K562 (cell line): ENCODE results near the gene MPV17L. TPM values are rescaled to one million over a fixed set of nuclear protein-coding genes. Genes with fewer than 3 reads are reported as not detected.

Experiments used
- ATAC-seq: fragments of 200-7000 bp; cut with Tn5 transposase; 3 replicates; pipeline ENCODE4 v1.9.1; 2020; ENCODE audit warnings: moderate library complexity
- BruUV-seq: library from RNA; stranded (reverse); fragments of 400-500 nt; replicated peaks from 2 replicates; lab custom pipeline; 2021; lab: Mats Ljungman, UMichigan
- CTCF ChIA-PET: fragments of 300-600 bp; formaldehyde crosslinking; extraction: SDS; loops from one replicate; lab custom pipeline; 2021; ENCODE audit warnings: low intra/inter-chr PET ratio; lab: Yijun Ruan, JAX
- POLR2A ChIA-PET: fragments of 300-600, 350-650 bp; sonication (Branson Sonifier 250); formaldehyde crosslinking; extraction: SDS; loops from one replicate; lab custom pipeline; 2021; ENCODE audit warnings: antibody characterized with exemption, inconsistent platforms; lab: Yijun Ruan, JAX
- DNase-seq, 4 experiments: peaks; one replicate each; pipeline versions ENCODE4 v3.0.0 to v3.0.0-alpha.2; 2011 to 2018; ENCODE audit warnings: low spot score in 3 of 4, mixed read lengths in 3 of 4; ENCODE audit errors: extremely low read depth in 1 of 4
- FAIRE-seq: peaks from 2 replicates; lab custom pipeline; 2011; peaks lifted over from hg19 to GRCh38; lab: Jason Lieb, UNC
- H2AFZ ChIP-seq: 2 replicates; pipeline ENCODE4 v1.6.0; 2011; ENCODE audit warnings: low read depth, low read length, control low read depth, inconsistent platforms
- H3K27ac ChIP-seq: fragments of 200-600 bp; 3 replicates; pipeline ENCODE4 v1.8.0; 2011; ENCODE audit warnings: low read depth, mild to moderate bottlenecking, control low read depth, inconsistent platforms, low read length, moderate library complexity, mixed read lengths; ENCODE audit errors: extremely low read depth
- H3K27me3 ChIP-seq, 2 experiments: fragments of 300-600 bp in 1 of 2; 2 replicates in 1 of 2; 3 replicates in 1 of 2; pipeline versions ENCODE4 v1.6.0 to v1.8.0; 2011; ENCODE audit warnings: inconsistent platforms in 2 of 2, low read length in 2 of 2, mild to moderate bottlenecking in 1 of 2, mixed read lengths in 1 of 2, moderate library complexity in 1 of 2; ENCODE audit not compliant: control insufficient read depth in 2 of 2, insufficient read depth in 2 of 2
- H3K36me3 ChIP-seq: fragments of 300-600 bp; 3 replicates; pipeline ENCODE4 v1.8.0; 2011; ENCODE audit warnings: mild to moderate bottlenecking, low read length, inconsistent platforms; ENCODE audit not compliant: control insufficient read depth, insufficient read depth
- H3K4me1 ChIP-seq, 2 experiments: fragments of 200-600 bp in 1 of 2; replicated peaks in 1 of 2; 2 replicates in 1 of 2; 3 replicates in 1 of 2; pipeline versions ENCODE4 v1.5.1 to v1.8.0; 2011; ENCODE audit warnings: inconsistent platforms in 2 of 2, low read length in 2 of 2, mild to moderate bottlenecking in 1 of 2, mixed read lengths in 1 of 2, moderate library complexity in 1 of 2; ENCODE audit not compliant: control insufficient read depth in 2 of 2, insufficient read depth in 2 of 2
- H3K4me2 ChIP-seq: 2 replicates; pipeline ENCODE4 v1.6.1; 2011; ENCODE audit warnings: low read length, control low read depth, inconsistent platforms, mixed read lengths; ENCODE audit not compliant: insufficient read depth
- H3K4me3 ChIP-seq: fragments of 200-600 bp; sonication (generic), shearing (Covaris generic); 2 replicates; pipeline ENCODE4 v1.5.1; 2016; ENCODE audit warnings: control low read depth, inconsistent platforms
- H3K79me2 ChIP-seq: fragments of 200-600 bp; 3 replicates; pipeline ENCODE4 v1.8.0; 2011; ENCODE audit warnings: low read length, inconsistent platforms; ENCODE audit not compliant: control insufficient read depth, insufficient read depth
- H3K9ac ChIP-seq, 2 experiments: 2 replicates each; pipeline versions ENCODE4 v1.6.0 to v1.6.1; 2011; ENCODE audit warnings: low read depth in 2 of 2, low read length in 2 of 2, control low read depth in 1 of 2, inconsistent platforms in 1 of 2, mild to moderate bottlenecking in 1 of 2, mixed read lengths in 1 of 2; ENCODE audit not compliant: insufficient read depth in 1 of 2
- H3K9me1 ChIP-seq: one replicate; pipeline ENCODE4 v1.6.0; 2011; ENCODE audit warnings: inconsistent platforms, mild to moderate bottlenecking, low read length, moderate library complexity; ENCODE audit not compliant: control insufficient read depth, insufficient read depth
- H3K9me3 ChIP-seq: replicated peaks from 2 replicates; pipeline ENCODE4 v1.5.1; 2011; ENCODE audit warnings: low read depth, low read length, inconsistent platforms; ENCODE audit not compliant: control insufficient read depth, insufficient read depth
- H4K20me1 ChIP-seq: replicated peaks from 2 replicates; pipeline ENCODE4 v1.6.1; 2011; ENCODE audit warnings: low read length, inconsistent platforms, mixed read lengths; ENCODE audit not compliant: control insufficient read depth, insufficient read depth
- CAMTA2 ChIP-seq: fragments of 250-450 bp; sonication (Bioruptor Pico); conservative IDR thresholded peaks from 2 replicates; pipeline ENCODE4 v1.5.1; 2022
- GATAD2B ChIP-seq: fragments of 450-650 bp; IDR thresholded peaks from 2 replicates; pipeline ENCODE4 v1.6.1; 2017; ENCODE audit warnings: mild to moderate bottlenecking, borderline replicate concordance
- HDAC6 ChIP-seq: IDR thresholded peaks from 2 replicates; pipeline ENCODE4 v1.6.1; 2012; ENCODE audit warnings: low read depth, mild to moderate bottlenecking, control low read depth, inconsistent platforms, low read length, moderate library complexity
- HEY1 ChIP-seq: fragments of 250-450 bp; sonication (Bioruptor Pico); IDR thresholded peaks from 2 replicates; pipeline ENCODE4 v1.5.0; 2020; ENCODE audit warnings: mild to moderate bottlenecking, moderate library complexity, borderline replicate concordance
- HLTF ChIP-seq: fragments of 450-650 bp; IDR thresholded peaks from 2 replicates; pipeline ENCODE4 v1.6.1; 2016
- MTA2 ChIP-seq: fragments of 450-650 bp; IDR thresholded peaks from 2 replicates; pipeline ENCODE4 v1.6.1; 2016; ENCODE audit warnings: low read depth
- PCBP1 ChIP-seq: fragments of 200-400 bp; formaldehyde crosslinking; IDR thresholded peaks from 2 replicates; pipeline ENCODE4 v1.6.1; 2018; ENCODE audit warnings: mild to moderate bottlenecking, low read depth, low read length; ENCODE audit not compliant: poor library complexity, severe bottlenecking
- PHB2 ChIP-seq: fragments of 450-650 bp; IDR thresholded peaks from 2 replicates; pipeline ENCODE4 v1.6.1; 2017; ENCODE audit warnings: low read depth
- SMARCE1 ChIP-seq: fragments of 450-650 bp; IDR thresholded peaks from 2 replicates; pipeline ENCODE4 v1.7.1; 2016; ENCODE audit warnings: mild to moderate bottlenecking
- SRSF3 ChIP-seq: fragments of 200-400 bp; formaldehyde crosslinking; IDR thresholded peaks from 2 replicates; pipeline ENCODE4 v1.6.1; 2016; ENCODE audit warnings: mild to moderate bottlenecking, low read length, moderate library complexity; ENCODE audit not compliant: insufficient read depth
- TEAD2 ChIP-seq: fragments of 450-650 bp; IDR thresholded peaks from 2 replicates; pipeline ENCODE4 v1.6.1; 2016; ENCODE audit warnings: missing genetic modification characterization, control low read depth, missing compliant biosample characterization
- TGIF2 ChIP-seq: sonication (generic); formaldehyde crosslinking; IDR thresholded peaks from 2 replicates; pipeline ENCODE4 v1.8.1; 2022; ENCODE audit warnings: mild to moderate bottlenecking, missing genetic modification reagents, moderate library complexity
- YBX1 ChIP-seq: fragments of 450-650 bp; IDR thresholded peaks from 2 replicates; pipeline ENCODE4 v1.7.1; 2016; ENCODE audit warnings: mild to moderate bottlenecking
- ZNF316 ChIP-seq: fragments of 450-650 bp; IDR thresholded peaks from 2 replicates; pipeline ENCODE4 v1.6.1; 2016
- ZNF41 ChIP-seq: fragments of 250-450 bp; sonication (Bioruptor Pico); conservative IDR thresholded peaks from 2 replicates; pipeline ENCODE4 v1.4.0; 2020; ENCODE audit warnings: mild to moderate bottlenecking
- ZNF766 ChIP-seq: fragments of 200-800 bp; sonication (Bioruptor generic); conservative IDR thresholded peaks from 2 replicates; pipeline ENCODE4 v1.6.1; 2016; ENCODE audit warnings: missing genetic modification characterization, missing compliant biosample characterization
- WGBS: fragments of 100-300 bp; shearing (Covaris generic); methylation state at CpG from one replicate; pipeline ENCODE4 v1.1.6; 2016; ENCODE audit warnings: low coverage, mixed read lengths; ENCODE audit not compliant: insufficient coverage; ENCODE audit errors: missing lambda C conversion rate; 5-methylcytosine and 5-hydroxymethylcytosine counted together
- in situ Hi-C: fragments of 300-500 bp; cut with MboI; formaldehyde crosslinking; loops from 4 replicates; pipeline ENCODE4 v1.15.0; 2018; ENCODE audit warnings: inconsistent platforms, mixed read lengths
- intact Hi-C: fragments of 100-400 bp; cut with micrococcal nuclease; formaldehyde crosslinking; loops from 2 replicates; pipeline ENCODE4 v1.14.2; 2022
- polyA plus RNA-seq, 8 experiments: library from polyadenylated mRNA; depleted of rRNA in 4 of 8; stranded (reverse) in 5 of 8; unstranded in 3 of 8; fragments of >200 nt; fragmentation: Nextera tagmentation in 2 of 8; fragmentation: Illumina TruSeq in 1 of 8; extraction: Ambion mirVana in 2 of 8; extraction: Trizol in 1 of 8; gene quantifications; 2 replicates each; pipeline versions ENCODE4 v1.2.1 to v1.2.3, GENCODE V29; 2011 to 2014; ENCODE audit warnings: inconsistent platforms in 1 of 8, missing spikeins in 1 of 8
- total RNA-seq, 7 experiments: library from RNA; depleted of rRNA in 6 of 7; stranded (reverse); fragments of >200 nt in 6 of 7; fragmentation: Illumina TruSeq in 2 of 7; extraction: Trizol in 2 of 7; gene quantifications; 2 replicates each; pipeline versions ENCODE4 v1.2.1 to v1.2.3, GENCODE V29; 2011 to 2021; ENCODE audit warnings: low replicate concordance in 1 of 7
- TF ChIP-seq, protein P1 (sequence below): fragments of 450-650 bp; IDR thresholded peaks from 2 replicates; pipeline ENCODE4 v1.7.1; 2018; ENCODE audit warnings: mild to moderate bottlenecking, low read depth; ENCODE audit not compliant: partially characterized antibody
- TF ChIP-seq, protein P2 (sequence below): fragments of 250-450 bp; sonication (Bioruptor Pico); IDR thresholded peaks from 2 replicates; pipeline ENCODE4 v1.5.0; 2020; ENCODE audit warnings: mild to moderate bottlenecking, borderline replicate concordance
- TF ChIP-seq, protein P3 (sequence below): fragments of 250-450 bp; sonication (Bioruptor Pico); IDR thresholded peaks from 2 replicates; pipeline ENCODE4 v1.8.0; 2022; ENCODE audit warnings: moderate library complexity, mild to moderate bottlenecking, inconsistent platforms

The MPV17L gene
- total and polyA plus RNA-seq, 9 of the 15 experiments (the other 6 are each of a cell fraction or from before 2014, with no cell fraction given) = not detected

DNA sequence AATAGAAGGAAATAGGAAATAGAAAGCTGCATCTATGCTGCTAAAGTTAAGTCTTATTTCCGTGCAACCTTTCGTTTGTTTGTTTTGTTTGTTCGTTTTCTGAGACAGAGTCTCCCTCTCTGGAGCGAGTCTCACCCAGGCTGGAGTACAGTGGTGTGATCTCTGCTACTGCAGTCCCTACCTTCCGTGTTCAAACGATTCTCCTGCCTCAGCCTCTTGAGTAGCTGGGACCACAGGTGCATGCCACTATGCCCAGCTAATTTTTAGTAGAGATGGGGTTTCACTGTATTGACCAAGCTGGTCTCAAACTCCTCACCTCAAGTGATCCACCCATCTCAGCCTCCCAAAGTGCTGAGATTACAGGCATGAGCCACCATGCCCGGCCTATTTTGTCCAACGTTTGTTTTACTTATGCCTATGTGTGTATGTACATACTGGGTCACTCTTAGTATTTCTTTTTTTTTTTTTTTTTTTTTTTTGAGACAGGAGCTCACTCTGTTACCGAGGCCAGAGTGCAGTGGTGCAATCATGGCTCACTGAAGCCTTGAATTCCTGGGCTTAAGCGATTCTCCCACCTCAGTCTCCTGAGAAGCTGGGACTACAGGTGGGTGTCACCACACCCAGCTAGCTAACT is 55.7 kb downstream of the MPV17L start:
- intact Hi-C loops = no loop called here
- TF ChIP-seq HEY1 = no peak
- no peak for TF ChIP-seq SMARCE1
- no peak for TF ChIP-seq HLTF
- no peak for TF ChIP-seq ZNF41
- TF ChIP-seq MTA2 = no peak
- TF ChIP-seq TGIF2 (CRISPR knock-in tag) = no peak
- no peak for TF ChIP-seq PCBP1
- TF ChIP-seq ZNF316 = no peak
- TF ChIP-seq, protein P1, sequence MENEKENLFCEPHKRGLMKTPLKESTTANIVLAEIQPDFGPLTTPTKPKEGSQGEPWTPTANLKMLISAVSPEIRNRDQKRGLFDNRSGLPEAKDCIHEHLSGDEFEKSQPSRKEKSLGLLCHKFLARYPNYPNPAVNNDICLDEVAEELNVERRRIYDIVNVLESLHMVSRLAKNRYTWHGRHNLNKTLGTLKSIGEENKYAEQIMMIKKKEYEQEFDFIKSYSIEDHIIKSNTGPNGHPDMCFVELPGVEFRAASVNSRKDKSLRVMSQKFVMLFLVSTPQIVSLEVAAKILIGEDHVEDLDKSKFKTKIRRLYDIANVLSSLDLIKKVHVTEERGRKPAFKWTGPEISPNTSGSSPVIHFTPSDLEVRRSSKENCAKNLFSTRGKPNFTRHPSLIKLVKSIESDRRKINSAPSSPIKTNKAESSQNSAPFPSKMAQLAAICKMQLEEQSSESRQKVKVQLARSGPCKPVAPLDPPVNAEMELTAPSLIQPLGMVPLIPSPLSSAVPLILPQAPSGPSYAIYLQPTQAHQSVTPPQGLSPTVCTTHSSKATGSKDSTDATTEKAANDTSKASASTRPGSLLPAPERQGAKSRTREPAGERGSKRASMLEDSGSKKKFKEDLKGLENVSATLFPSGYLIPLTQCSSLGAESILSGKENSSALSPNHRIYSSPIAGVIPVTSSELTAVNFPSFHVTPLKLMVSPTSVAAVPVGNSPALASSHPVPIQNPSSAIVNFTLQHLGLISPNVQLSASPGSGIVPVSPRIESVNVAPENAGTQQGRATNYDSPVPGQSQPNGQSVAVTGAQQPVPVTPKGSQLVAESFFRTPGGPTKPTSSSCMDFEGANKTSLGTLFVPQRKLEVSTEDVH = no peak
- no peak for TF ChIP-seq HDAC6
- no peak for TF ChIP-seq PHB2
- no peak for TF ChIP-seq GATAD2B
- no peak for TF ChIP-seq TEAD2 (tag)
- TF ChIP-seq YBX1 = no peak
- no peak for TF ChIP-seq SRSF3
- TF ChIP-seq, protein P2, sequence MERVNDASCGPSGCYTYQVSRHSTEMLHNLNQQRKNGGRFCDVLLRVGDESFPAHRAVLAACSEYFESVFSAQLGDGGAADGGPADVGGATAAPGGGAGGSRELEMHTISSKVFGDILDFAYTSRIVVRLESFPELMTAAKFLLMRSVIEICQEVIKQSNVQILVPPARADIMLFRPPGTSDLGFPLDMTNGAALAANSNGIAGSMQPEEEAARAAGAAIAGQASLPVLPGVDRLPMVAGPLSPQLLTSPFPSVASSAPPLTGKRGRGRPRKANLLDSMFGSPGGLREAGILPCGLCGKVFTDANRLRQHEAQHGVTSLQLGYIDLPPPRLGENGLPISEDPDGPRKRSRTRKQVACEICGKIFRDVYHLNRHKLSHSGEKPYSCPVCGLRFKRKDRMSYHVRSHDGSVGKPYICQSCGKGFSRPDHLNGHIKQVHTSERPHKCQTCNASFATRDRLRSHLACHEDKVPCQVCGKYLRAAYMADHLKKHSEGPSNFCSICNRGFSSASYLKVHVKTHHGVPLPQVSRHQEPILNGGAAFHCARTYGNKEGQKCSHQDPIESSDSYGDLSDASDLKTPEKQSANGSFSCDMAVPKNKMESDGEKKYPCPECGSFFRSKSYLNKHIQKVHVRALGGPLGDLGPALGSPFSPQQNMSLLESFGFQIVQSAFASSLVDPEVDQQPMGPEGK (CRISPR knock-in tag) = no peak
- no peak for TF ChIP-seq ZNF766 (CRISPR knock-in tag)
- TF ChIP-seq CAMTA2 = no peak
- TF ChIP-seq, protein P3, sequence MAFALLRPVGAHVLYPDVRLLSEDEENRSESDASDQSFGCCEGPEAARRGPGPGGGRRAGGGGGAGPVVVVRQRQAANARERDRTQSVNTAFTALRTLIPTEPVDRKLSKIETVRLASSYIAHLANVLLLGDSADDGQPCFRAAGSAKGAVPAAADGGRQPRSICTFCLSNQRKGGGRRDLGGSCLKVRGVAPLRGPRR = no peak
- TF ChIP-seq, all 486 proteins: peak for 0
- in situ Hi-C loops = no loop called here
- no peak for ATAC-seq
- no peak overlapping the region for H2AFZ ChIP-seq
- CTCF ChIA-PET = no interaction called here
- no peaks in the 10 kb centered on the region for H3K36me3 ChIP-seq
- no peaks in the 10 kb centered on the region for H3K9me3 ChIP-seq
- no peaks in the 10 kb centered on the region for H3K9me1 ChIP-seq
- POLR2A ChIA-PET = interaction anchor here (1.2 kb wide), 1 partner anchor 99 kb away, joined by 3 read pairs; no protein-coding TSS in a partner anchor
- no TSS peak for BruUV-seq
- DNase-seq = no peak
- FAIRE-seq = no peak
- H3K4me1 ChIP-seq = peaks cover 0 to 3% of the 10 kb centered on the region in 2 experiments; a peak in 1 of 5 replicates
- H3K27me3 ChIP-seq = peaks cover 8 to 11% of the 10 kb centered on the region in 2 experiments; a peak in 3 of 5 replicates
- no peaks in the 10 kb centered on the region for H3K79me2 ChIP-seq
- H3K27ac ChIP-seq = no peak overlapping the region
- H3K9ac ChIP-seq = no peak overlapping the region
- H3K4me2 ChIP-seq = no peak overlapping the region
- WGBS = 1% methylated on average over 10 of the region's 10 CpGs
- H3K4me3 ChIP-seq = no peak overlapping the region
- no peaks in the 10 kb centered on the region for H4K20me1 ChIP-seq
